Hematopoietic multipotent progenitor cell treated with erythropoietin and hydrocortisone succinate and interleukin-3 and kit ligand, for 17 days (in vitro differentiated cells): ENCODE results near the gene MPP7.

ENCODE experiments used
- DNase-seq: peaks from one replicate; pipeline ENCODE4 v3.0.0-alpha.2; 2015; ENCODE audit warnings: low spot score

The MPP7 gene

DNA sequence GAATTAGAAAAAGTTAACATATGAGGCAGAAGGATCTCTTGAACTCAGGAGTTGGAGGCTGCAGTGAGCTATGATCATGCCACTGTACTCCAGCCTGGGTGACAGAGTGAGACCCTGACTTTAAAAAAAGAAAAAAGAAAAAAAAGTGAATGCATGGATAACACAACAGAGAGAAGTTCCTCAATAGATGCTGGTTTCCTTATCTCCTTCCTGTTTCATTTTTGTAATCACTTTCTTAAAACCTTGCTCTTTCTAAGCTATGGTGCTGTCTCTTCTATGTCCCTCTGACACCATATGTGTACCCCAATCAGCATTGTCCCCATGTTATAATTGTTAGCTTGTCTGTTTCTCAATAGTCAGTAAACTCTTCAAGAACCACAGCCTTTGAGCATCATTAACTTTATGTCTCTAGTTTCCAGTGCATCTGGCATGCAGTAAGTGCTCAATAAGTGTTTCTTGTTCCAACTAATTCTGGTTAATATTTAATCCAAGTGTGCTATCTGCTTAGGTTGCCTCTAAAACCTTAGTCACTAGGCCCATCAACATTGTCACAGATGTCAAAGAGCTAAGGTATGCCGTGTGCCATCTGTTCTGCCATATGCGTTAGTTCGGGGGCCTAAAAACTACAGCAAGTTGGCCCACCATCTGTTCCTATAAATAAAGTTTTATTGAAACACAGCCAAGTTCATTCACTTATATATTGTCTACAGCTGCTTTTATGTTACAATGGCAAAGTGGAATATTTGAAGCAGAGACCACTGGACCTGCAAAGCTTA lies 36.2 kb downstream of the MPP7 start:
- no peak for DNase-seq

DNA sequence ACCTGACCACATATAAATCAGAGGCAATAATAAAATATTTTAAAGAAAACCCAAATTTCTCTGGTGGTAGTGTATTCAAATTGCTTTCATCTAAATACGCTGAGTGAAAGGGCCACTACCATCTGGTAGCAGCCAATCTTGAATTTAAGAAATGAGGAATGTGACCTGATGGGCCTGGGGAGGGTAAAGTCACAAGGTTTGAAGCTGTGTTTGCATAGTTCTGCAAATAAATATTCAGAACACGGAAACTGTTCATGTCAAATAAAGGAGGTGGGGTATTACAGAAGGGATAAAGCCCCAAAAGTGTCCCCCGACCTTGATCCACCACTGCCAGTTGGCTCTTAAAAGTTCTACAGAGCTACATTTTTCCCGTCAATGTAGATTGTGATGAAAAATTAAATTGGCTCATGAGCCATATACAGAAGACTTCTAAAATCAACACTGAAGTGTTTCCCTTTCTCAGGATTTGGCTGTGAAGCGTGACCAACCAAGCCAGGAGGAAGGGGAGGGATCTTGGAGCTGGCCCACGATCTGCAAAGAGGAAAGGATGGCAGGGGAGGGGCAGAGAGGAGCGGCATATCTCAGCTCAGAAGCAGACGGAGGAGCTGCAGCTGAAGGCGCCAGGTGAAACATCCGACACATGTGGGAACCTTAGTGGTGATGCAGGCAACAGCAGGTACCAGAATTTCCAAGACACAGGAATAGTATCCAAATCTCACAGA lies 39.6 kb downstream of the MPP7 start:
- no peak for DNase-seq

GRCh38 chr10:28256776-28257175 lies 46.1 kb downstream of the MPP7 start:
- DNase-seq: no peak

DNA sequence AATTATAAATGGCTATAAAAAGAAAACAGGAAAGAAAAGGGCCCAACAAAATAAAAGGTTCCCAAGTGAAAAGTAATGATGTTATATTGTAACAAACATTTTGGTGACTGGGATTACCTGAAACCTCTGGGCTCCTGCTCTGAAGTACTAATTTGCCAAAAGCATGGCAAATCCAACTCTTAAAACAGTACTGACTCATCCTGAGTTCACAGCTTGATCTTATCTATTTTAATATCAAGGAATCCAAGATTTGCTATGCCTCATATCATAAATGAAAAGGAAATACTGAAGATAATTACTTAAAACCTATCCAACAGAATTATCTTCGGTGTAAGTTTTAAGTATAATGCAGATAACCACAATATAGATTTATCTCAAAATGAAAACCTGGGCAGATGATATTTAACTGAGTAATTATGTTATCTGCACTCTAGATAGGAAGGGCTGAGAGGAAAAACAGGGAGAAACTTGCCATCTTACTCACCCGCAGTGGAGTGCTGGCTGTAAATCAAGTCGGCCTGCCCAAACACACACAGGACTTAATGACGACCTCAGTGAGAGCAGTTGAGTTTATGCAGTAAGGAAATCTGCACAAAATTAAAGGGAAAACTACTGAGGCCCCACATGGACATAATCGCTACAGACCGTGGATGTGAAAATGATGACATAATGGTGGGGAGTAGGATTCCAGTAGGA lies 48.4 kb downstream of the MPP7 start:
- no peak for DNase-seq

GRCh38 chr10:28253169-28253785 lies 49.6 kb downstream of the MPP7 start:
- no peak for DNase-seq
